Panc1 (cell line): Measurements from ENCODE around the gene BFSP1. TPM values are rescaled to one million over a fixed set of nuclear protein-coding genes. Genes with fewer than 3 reads are reported as not detected.

Source experiments
- ATAC-seq: fragments of 200-7000 bp; cut with Tn5 transposase; 2 replicates; pipeline ENCODE4 v1.9.1; 2020; ENCODE audit warnings: mild to moderate bottlenecking, moderate library complexity
- BruUV-seq: library from RNA; stranded (reverse); fragments of 400-500 nt; replicated peaks from 2 replicates; lab custom pipeline; 2021; lab: Mats Ljungman, UMichigan
- CTCF ChIA-PET: fragments of 300-600 bp; sonication (Branson Sonifier 250); formaldehyde crosslinking; loops from one replicate; lab custom pipeline; 2022; ENCODE audit warnings: antibody characterized with exemption; lab: Charles Lee
- POLR2A ChIA-PET: fragments of 300-600 bp; sonication (Branson Sonifier 250); formaldehyde crosslinking; loops from one replicate; lab custom pipeline; 2022; ENCODE audit warnings: antibody characterized with exemption; lab: Charles Lee
- DNase-seq: peaks from one replicate; pipeline ENCODE4 v3.0.0-alpha.2; 2010; ENCODE audit warnings: low read depth, low spot score
- H3K27ac ChIP-seq: 2 replicates; pipeline ENCODE4 v1.5.1; 2011; ENCODE audit warnings: mild to moderate bottlenecking, low read length, inconsistent platforms
- H3K27me3 ChIP-seq: fragments of 200-500 bp; sonication (Bioruptor generic); 2 replicates; pipeline ENCODE4 v1.6.0; 2014; ENCODE audit warnings: low read length, inconsistent platforms; ENCODE audit not compliant: control insufficient read depth, insufficient read depth
- H3K36me3 ChIP-seq: fragments of 200-500 bp; sonication (Bioruptor generic); 2 replicates; pipeline ENCODE4 v1.5.1; 2014; ENCODE audit warnings: inconsistent platforms, mild to moderate bottlenecking, low read length, moderate library complexity; ENCODE audit not compliant: control insufficient read depth, insufficient read depth
- H3K4me1 ChIP-seq: 2 replicates; pipeline ENCODE4 v1.5.1; 2011; ENCODE audit warnings: inconsistent platforms, mild to moderate bottlenecking, low read length, moderate library complexity; ENCODE audit not compliant: control insufficient read depth, insufficient read depth
- H3K4me3 ChIP-seq, 2 experiments: 2 replicates each; pipeline ENCODE4 v1.5.1; 2011 to 2012; ENCODE audit warnings: low read depth in 2 of 2, low read length in 2 of 2, mild to moderate bottlenecking in 2 of 2, inconsistent platforms in 1 of 2, moderate library complexity in 1 of 2
- H3K9me3 ChIP-seq: fragments of 200-500 bp; sonication (Bioruptor generic); 2 replicates; pipeline ENCODE4 v1.5.1; 2014; ENCODE audit warnings: low read depth, mild to moderate bottlenecking, inconsistent platforms, low read length, moderate library complexity; ENCODE audit not compliant: control insufficient read depth, insufficient read depth
- POLR2AphosphoS5 ChIP-seq: IDR thresholded peaks from 2 replicates; pipeline ENCODE4 v1.6.1; 2012; ENCODE audit warnings: mild to moderate bottlenecking, low read depth, low read length, moderate library complexity
- SIN3A ChIP-seq: IDR thresholded peaks from 2 replicates; pipeline ENCODE4 v1.6.1; 2012; ENCODE audit warnings: low read depth, mild to moderate bottlenecking, low read length, moderate library complexity, borderline replicate concordance; ENCODE audit not compliant: insufficient read depth
- TCF7L2 ChIP-seq: IDR thresholded peaks from 2 replicates; pipeline ENCODE4 v1.6.1; 2011; ENCODE audit warnings: mild to moderate bottlenecking, low read depth, low read length, inconsistent platforms
- in situ Hi-C: cut with HindIII; loops from 2 replicates; pipeline ENCODE4 v1.10.0; 2016; ENCODE audit warnings: low sequenced_read_pairs, low pct_unique_long_range_greater_than_20kb
- intact Hi-C: fragments of 100-400 bp; cut with micrococcal nuclease; formaldehyde crosslinking; loops from one replicate; pipeline ENCODE4 v1.10.0; 2022; ENCODE audit not compliant: unreplicated experiment
- total RNA-seq: library from RNA; stranded (reverse); gene quantifications from one replicate; pipeline ENCODE4 v1.2.1, GENCODE V29; 2021; ENCODE audit not compliant: unreplicated experiment
- TF ChIP-seq, protein P1 (sequence below), 2 experiments: IDR thresholded peaks; 2 replicates each; pipeline ENCODE4 v1.6.1; 2011 to 2012; ENCODE audit warnings: low read depth in 2 of 2, control low read depth in 1 of 2, low read length in 1 of 2, mild to moderate bottlenecking in 1 of 2, moderate library complexity in 1 of 2; ENCODE audit not compliant: insufficient read depth in 1 of 2
- TF ChIP-seq, protein P2 (sequence below): fragments of 450-650 bp; IDR thresholded peaks from 2 replicates; pipeline ENCODE4 v1.5.1; 2017; ENCODE audit warnings: mild to moderate bottlenecking

BFSP1 gene
- total RNA-seq, 1 experiment from 2014 or later = 6.9 TPM

DNA sequence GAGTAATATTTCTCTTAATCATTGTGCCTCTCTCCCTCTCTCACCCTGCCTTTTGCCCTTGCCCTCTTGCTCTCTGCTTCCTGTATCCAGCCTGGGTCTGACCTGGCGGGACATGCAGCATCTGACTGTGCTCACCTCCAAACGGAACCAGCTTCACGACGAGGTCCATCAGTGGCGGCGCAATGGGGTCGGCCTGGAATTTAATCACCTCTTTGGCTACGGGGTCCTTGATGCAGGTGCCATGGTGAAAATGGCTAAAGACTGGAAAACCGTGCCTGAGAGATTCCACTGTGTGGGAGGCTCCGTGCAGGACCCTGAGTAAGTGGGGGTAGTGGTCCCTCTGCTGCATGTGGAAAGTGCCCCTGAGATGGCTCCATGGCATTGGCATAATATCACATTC is 65.9 kb downstream of the BFSP1 start:
- no peaks in the 10 kb centered on the region for H3K4me1 ChIP-seq
- intact Hi-C loops (no loop called here), in situ Hi-C loops (no loop called here)
- no TSS peak for BruUV-seq
- ChIA-PET CTCF (no interaction called here), POLR2A (interaction anchor here (0.6 kb wide), 1 partner anchor 35 kb away, joined by 3 read pairs; no protein-coding TSS in a partner anchor)
- peaks cover 2% of the 10 kb centered on the region; the same call in 1 of the 2 replicates for H3K27me3 ChIP-seq
- no peak overlapping the region for H3K27ac ChIP-seq
- DNase-seq (no peak), ATAC-seq (no peak)
- no peaks in the 10 kb centered on the region for H3K9me3 ChIP-seq
- TF ChIP-seq POLR2AphosphoS5 (no peak), SIN3A (no peak), TCF7L2 (no peak)
- TF ChIP-seq, protein P1, sequence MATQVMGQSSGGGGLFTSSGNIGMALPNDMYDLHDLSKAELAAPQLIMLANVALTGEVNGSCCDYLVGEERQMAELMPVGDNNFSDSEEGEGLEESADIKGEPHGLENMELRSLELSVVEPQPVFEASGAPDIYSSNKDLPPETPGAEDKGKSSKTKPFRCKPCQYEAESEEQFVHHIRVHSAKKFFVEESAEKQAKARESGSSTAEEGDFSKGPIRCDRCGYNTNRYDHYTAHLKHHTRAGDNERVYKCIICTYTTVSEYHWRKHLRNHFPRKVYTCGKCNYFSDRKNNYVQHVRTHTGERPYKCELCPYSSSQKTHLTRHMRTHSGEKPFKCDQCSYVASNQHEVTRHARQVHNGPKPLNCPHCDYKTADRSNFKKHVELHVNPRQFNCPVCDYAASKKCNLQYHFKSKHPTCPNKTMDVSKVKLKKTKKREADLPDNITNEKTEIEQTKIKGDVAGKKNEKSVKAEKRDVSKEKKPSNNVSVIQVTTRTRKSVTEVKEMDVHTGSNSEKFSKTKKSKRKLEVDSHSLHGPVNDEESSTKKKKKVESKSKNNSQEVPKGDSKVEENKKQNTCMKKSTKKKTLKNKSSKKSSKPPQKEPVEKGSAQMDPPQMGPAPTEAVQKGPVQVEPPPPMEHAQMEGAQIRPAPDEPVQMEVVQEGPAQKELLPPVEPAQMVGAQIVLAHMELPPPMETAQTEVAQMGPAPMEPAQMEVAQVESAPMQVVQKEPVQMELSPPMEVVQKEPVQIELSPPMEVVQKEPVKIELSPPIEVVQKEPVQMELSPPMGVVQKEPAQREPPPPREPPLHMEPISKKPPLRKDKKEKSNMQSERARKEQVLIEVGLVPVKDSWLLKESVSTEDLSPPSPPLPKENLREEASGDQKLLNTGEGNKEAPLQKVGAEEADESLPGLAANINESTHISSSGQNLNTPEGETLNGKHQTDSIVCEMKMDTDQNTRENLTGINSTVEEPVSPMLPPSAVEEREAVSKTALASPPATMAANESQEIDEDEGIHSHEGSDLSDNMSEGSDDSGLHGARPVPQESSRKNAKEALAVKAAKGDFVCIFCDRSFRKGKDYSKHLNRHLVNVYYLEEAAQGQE (IDR thresholded peaks at IDR 0.05; ENCODE audit: insufficient read depth in 1 of 2, low read depth in 2 of 2, low read length in 1 of 2) = no peak
- TF ChIP-seq, protein P2, sequence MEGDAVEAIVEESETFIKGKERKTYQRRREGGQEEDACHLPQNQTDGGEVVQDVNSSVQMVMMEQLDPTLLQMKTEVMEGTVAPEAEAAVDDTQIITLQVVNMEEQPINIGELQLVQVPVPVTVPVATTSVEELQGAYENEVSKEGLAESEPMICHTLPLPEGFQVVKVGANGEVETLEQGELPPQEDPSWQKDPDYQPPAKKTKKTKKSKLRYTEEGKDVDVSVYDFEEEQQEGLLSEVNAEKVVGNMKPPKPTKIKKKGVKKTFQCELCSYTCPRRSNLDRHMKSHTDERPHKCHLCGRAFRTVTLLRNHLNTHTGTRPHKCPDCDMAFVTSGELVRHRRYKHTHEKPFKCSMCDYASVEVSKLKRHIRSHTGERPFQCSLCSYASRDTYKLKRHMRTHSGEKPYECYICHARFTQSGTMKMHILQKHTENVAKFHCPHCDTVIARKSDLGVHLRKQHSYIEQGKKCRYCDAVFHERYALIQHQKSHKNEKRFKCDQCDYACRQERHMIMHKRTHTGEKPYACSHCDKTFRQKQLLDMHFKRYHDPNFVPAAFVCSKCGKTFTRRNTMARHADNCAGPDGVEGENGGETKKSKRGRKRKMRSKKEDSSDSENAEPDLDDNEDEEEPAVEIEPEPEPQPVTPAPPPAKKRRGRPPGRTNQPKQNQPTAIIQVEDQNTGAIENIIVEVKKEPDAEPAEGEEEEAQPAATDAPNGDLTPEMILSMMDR = no peak
- no peak overlapping the region for H3K4me3 ChIP-seq
- H3K36me3 ChIP-seq = no peaks in the 10 kb centered on the region

DNA sequence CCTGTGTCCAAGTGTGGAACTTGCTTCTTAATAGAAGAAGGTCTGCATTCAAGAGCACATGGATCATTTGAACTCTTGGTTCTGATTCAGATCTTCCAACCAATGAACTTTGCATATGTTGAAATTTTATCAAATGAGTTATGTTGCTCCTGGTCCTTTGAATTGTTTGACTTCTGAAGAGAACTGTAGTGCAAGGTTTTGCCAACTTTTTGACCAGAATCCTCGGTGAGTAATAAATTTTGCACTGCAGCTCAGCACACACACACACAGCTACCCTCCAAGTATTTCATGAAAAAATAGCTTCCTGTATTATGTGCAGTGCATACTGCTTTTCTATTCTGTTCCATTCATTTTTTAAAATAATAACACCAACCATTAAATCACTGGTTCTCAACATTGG is 67.5 kb downstream of the BFSP1 start:
- Histone ChIP-seq H3K4me3 (no peak overlapping the region), H3K9me3 (no peaks in the 10 kb centered on the region), H3K27ac (no peak overlapping the region), H3K27me3 (peaks cover 5% of the 10 kb centered on the region), H3K36me3 (no peaks in the 10 kb centered on the region), H3K4me1 (no peaks in the 10 kb centered on the region)
- TF ChIP-seq, protein P1 (IDR thresholded peaks at IDR 0.05; ENCODE audit: insufficient read depth in 1 of 2, low read depth in 2 of 2, low read length in 1 of 2) = no peak
- TF ChIP-seq, protein P2 = no peak
- TF ChIP-seq POLR2AphosphoS5 (no peak), TCF7L2 (no peak), SIN3A (no peak)
- intact Hi-C loops (no loop called here), in situ Hi-C loops (no loop called here)
- BruUV-seq = no TSS peak
- DNase-seq = no peak
- ChIA-PET POLR2A (no interaction called here), CTCF (no interaction called here)
- ATAC-seq = no peak
